Esophagus squamous epithelium (tissue), 4 donors: ENCODE measurements around the gene LRRC37A3.
"Not testable (repeated sequence)": the region's sequence is repeated elsewhere in the genome, so short reads cannot be mapped to it uniquely, and the experiment has no call there.

Experiments
- CTCF ChIP-seq, 6 experiments: fragments of 450-650 bp in 4 of 6; fragments of 200-600 bp in 2 of 6; sonication (generic) in 2 of 6; IDR thresholded peaks; one replicate each; pipeline ENCODE4 v1.5.1; 2016 to 2019; ENCODE audit warnings: antibody characterized with exemption in 6 of 6, mild to moderate bottlenecking in 4 of 6, moderate library complexity in 4 of 6
- POLR2A ChIP-seq, 4 donors: fragments of 450-650 bp; IDR thresholded peaks; one replicate each; pipeline ENCODE4 v1.6.1; 2017; ENCODE audit warnings: antibody characterized with exemption in 4 of 4, mild to moderate bottlenecking in 4 of 4, moderate library complexity in 3 of 4

GRCh38 chr17:64930374-64930773 is 11.1 kb upstream of the LRRC37A3 start:
- TF ChIP-seq POLR2A, CTCF (IDR thresholded peaks at IDR 0.05): not testable (repeated sequence)
